SHP77 treated with DMSO at 0.1 percent for 48 hours (cell line): ENCODE measurements around the gene WASF2.
"Not testable (repeated sequence)": the region's sequence is repeated elsewhere in the genome, so short reads cannot be mapped to it uniquely, and the experiment has no call there.

Experiments
- DNase-seq: peaks from one replicate; lab custom pipeline; 2025; lab: John Stamatoyannopoulos, UW

Gene WASF2

GRCh38 chr1:27521861-27522431, 32.0 kb upstream of the WASF2 start:
- no peak for DNase-seq

DNA sequence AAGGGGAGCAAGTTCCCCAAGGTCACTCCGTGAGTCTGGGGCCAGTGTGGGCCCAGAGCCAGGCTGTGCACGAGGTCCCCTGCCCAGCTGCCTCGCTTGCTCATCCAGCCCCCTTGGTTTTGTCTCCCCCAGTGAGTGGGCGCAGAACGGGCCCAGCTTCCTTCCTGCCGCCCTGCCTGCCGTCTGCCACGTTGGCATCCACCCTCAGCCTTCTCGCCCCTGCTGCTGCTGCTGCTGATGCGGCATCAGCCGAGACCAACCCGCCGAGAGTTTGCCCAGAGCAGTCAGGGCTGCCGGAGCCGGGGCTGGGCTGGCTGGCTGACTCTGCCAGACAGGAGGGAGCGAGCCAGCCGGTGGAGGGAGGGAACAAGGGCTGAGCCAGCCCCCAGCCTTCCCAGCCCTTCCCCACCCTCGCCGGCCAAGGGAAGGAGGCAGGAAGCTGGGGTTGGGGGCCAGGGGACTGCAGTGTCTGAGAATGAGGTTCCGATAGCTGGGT, 31.4 kb upstream of the WASF2 start:
- DNase-seq = no peak

- no peak for DNase-seq
Observed at GRCh38 chr1:27520651-27521050, 30.7 kb upstream of the WASF2 start.

GRCh38 chr1:27519331-27520258, 29.6 kb upstream of the WASF2 start:
- no peak for DNase-seq

DNA sequence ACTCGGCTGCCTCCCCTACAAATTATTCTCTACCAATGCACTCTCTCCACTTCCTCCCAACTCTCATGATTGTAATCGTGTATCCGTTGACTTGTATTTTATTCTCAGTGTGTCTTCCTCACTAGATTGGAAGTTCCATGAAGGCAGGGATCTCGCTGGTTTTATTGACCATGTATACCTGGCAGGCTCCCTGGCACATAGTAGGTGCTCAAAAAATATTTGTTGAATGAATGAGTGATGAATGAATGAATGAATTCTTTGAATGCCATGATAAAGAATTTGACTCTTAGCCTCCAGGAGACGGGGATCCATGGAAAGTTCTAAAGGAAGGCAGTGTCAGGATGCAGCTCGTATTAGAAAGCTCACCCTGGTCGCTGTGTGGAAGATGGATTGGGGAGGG, 28.8 kb upstream of the WASF2 start:
- no peak for DNase-seq

DNA sequence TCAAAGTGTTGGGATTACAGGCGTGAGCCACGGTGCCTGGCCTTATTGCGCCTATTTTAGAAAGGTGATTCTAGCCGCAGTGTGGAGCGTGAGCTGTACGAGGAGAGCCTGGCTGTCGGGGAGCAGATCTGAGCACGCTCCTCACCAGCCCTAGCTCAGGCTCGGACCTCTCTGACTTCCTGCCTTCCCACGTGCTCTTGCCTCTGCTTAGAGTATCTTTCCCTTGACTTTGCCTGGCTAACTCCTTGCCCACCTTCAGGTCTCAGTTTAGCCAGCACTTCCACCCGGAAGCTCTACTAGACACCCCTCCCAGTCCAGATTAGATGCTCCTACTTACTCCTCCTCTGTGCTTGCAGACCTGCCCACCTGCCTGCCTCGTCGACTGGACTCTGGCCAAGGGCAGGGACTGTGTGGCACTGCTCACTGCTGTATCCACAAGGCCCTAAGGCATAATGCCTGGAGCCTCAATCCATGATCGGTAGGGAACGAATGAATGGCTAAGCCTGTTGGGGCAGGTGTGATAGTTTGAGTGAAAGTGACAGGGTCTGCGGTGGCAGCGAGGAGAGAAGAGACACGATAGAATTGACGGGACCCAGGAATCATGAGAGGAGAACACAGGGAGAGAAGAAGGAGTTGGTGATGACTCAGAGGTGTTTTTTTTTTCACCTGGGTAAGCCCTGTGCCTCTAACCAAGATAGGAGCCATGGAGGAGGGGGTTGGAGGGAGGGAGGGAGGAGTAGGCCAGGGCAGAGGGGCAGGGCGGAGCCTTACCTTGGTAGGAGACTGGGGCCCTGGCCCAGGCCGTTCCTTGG, 28.1 kb upstream of the WASF2 start:
- DNase-seq = peak; percentile 84

DNA sequence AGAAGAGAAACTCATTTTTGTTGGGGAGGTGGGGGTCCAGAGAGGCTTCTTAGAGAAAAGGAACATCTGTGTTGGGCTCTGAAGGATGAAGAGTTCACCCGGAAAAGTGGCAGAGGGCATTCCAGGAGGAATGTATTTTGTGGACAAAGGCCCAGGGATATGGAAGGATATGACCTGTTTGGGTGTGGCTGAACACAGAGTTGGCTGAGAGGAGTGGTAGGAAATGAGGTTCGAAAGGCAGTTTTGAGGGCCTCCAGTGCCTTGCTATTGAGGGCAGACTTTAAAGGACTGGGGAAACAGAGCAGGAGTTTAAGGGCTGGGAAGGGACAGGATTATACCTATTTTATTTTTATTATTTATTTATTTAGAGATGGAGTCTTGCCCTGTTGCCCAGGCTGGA, 27.3 kb upstream of the WASF2 start:
- no peak for DNase-seq

DNA sequence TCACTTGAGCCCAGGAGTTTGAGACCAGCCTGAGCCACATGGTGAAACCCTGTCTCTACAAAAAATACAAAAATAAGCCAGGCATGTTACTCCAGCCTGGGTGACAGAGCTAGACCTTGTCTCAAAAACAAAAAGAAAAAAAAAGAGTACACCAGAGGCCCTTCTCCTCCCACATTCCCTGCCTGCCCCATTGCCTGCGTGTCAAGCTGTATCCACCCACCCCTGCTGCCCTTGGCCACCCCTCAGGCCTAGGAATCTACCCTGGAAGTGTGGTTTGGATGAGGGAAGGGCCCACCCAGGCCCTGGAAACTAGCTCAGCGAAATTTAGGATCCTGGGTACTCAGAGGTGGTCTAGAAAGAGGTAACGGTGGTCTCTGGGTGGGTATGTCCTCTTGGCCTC, 25.7 kb upstream of the WASF2 start:
- DNase-seq = no peak

- no peak for DNase-seq
Observed at GRCh38 chr1:27513958-27514357, 24.0 kb upstream of the WASF2 start.

DNA sequence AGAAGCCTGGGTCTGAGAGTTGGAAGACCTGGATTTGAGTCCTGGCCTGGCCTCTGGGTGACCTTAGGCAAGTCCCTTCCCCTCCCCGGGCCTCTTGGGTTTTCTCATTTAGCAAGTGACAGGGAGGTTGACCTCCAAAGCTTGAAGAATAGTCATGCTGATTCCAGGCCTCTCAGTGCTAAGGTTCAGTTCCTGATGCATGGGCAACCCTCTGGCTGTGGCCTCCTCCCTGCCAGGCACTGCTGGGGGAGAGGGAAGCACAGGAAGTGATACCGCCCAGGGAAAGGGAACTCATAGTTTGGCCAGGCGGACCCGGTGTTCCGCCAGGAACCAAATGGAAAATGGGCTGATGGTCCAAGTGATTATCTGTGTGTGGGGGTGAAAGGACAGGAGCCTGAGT, 23.6 kb upstream of the WASF2 start:
- no peak for DNase-seq

- DNase-seq = no peak
Observed at GRCh38 chr1:27509127-27510080, 19.4 kb upstream of the WASF2 start.

DNA sequence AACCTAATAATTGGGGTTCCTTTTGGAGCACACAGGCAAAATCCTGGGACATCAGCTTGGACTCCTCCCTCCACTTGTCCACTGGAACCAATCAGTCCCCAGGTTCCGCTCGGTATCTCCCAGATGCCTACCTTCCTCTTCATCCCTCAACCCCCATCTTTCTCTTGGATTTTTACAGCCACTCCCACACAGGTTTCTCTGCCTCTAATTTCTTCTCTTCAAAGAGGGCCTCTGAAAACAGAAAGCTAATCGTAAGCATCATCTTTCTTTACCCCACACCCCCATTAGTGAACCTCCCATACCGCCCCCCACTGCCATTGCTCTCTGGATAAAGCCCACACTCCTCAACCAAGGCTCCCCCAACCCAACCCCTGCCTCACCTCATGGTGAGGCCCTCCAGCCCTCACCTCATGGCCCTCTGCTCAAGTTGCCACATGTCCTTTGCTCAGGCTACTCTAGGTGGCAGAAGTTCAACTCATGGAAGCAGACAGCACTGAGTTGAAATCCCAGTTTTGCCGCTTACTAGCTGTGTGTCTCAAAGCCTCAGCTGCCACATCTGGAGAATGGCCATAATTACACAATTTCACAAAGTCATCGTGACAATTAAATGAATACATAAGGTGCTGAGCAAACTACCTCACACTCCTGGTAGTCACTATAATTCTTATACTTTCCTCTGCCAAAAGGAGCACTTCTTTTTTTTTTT, 18.1 kb upstream of the WASF2 start:
- DNase-seq = no peak

DNA sequence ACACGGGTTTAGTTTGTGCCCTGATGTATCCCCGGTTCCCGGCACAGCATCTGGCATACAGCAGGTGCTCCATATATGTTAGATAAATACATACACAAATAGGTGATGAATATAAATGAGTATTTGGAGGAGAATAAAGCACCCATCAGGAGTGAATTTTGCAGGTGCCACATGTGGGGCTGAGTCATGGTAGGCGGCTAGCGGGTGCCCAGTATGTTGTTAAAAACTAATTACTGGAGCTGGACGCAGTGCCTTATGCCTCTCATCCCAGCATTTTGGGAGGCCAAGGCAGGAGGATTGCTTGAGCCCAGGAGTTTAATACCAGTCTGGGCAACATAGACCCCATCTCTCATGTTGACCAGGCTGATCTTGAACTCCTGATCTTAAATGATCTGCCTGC, 16.7 kb upstream of the WASF2 start:
- no peak for DNase-seq

GRCh38 chr1:27505420-27505680, 15.4 kb upstream of the WASF2 start:
- no peak for DNase-seq

GRCh38 chr1:27504588-27505419, 14.8 kb upstream of the WASF2 start:
- peak; percentile 53 for DNase-seq

DNA sequence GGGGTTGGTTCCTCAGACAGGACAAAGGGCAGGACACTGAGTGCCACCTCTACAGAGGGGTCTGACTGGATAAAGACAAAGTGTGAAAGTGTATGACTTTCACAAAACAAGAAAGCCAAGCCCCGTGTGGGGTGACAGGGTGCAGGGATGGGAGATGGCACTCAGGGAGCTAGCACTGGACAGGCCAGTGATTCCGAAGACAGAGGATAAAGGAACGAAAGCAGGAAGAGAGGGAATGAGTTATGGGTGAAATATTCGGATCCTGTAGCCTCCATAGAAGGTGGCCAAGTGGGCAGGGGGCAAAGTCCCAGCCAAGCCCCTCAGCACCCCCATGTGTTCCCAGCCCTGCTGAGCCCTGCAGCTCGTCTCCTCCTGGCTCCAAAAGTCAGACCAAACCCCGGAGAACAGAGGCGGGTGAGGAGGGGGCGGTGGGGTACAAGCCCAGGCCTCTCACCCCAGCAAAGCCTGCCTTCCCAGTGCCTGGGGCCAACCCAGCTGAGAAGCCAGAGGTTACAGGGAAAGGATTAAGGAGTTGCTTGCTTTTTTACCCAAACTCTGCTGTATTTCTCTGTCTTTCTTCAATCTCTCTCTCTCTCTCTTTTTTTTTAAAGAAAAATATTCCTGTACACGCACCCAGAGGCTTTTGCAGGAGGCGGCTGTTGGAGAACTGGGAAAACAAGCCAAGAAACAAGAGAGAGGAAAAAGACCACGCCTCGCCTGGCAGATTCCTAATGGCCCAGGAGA, 14.0 kb upstream of the WASF2 start:
- DNase-seq = no peak

DNA sequence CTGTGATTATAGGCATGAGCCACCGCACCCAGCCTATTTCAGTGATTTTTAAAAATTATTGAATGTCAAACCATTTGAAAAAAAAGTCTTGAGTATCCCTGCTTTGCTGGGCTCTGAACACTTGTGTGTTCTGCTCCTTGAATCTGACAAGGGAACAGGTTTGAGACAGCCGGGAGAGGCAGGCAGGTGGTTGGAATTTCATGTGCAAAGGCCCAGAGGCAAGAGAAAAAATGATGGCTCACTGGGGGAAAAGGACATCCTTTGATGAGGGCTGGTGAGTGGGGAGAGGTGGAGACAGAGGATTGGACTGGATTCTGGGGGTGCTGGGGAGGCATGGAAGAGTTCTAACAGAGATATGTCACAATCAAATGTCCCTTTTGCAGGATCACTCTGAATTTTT, 13.1 kb upstream of the WASF2 start:
- no peak for DNase-seq

DNA sequence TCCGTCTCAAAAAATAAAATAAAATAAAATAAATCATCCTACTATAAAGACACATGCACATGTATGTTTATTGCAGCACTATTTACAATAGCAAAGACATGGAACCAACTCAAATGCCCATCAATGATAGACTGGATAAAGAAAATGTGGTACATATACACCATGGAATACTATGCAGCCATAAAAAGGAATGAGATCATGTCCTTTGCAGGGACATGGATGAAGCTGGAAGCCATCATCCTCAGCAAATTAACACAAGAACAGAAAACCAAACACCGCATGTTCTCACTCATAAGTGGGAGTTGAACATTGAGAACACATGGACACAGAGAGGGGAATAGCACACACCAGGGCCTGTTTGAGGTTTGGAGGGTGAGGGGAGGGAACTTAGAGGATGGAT, 11.2 kb upstream of the WASF2 start:
- DNase-seq = not testable (repeated sequence)

GRCh38 chr1:27499142-27499541, 9.2 kb upstream of the WASF2 start:
- DNase-seq = no peak
